HEK293T (cell line): ENCODE data around the gene HMOX1.

Experiments used
- BHLHE40 ChIP-seq: fragments of 450-650 bp; IDR thresholded peaks from 2 replicates; pipeline ENCODE4 v1.6.1; 2016; ENCODE audit warnings: mild to moderate bottlenecking, moderate library complexity, borderline replicate concordance
- FOXK2 ChIP-seq: fragments of 450-650 bp; IDR thresholded peaks from 2 replicates; pipeline ENCODE4 v1.6.1; 2016; ENCODE audit warnings: mild to moderate bottlenecking
- FOXM1 ChIP-seq: fragments of 450-650 bp; IDR thresholded peaks from 2 replicates; pipeline ENCODE4 v1.6.1; 2017; ENCODE audit warnings: mild to moderate bottlenecking, borderline replicate concordance
- HDGF ChIP-seq: fragments of 450-650 bp; IDR thresholded peaks from 2 replicates; pipeline ENCODE4 v1.6.1; 2017; ENCODE audit warnings: antibody characterized with exemption, borderline replicate concordance
- NFRKB ChIP-seq: fragments of 450-650 bp; IDR thresholded peaks from 2 replicates; pipeline ENCODE4 v1.6.1; 2016; ENCODE audit warnings: mild to moderate bottlenecking, moderate library complexity
- SUZ12 ChIP-seq: fragments of 450-650 bp; IDR thresholded peaks from 2 replicates; pipeline ENCODE4 v1.6.1; 2016; ENCODE audit warnings: mild to moderate bottlenecking

DNA sequence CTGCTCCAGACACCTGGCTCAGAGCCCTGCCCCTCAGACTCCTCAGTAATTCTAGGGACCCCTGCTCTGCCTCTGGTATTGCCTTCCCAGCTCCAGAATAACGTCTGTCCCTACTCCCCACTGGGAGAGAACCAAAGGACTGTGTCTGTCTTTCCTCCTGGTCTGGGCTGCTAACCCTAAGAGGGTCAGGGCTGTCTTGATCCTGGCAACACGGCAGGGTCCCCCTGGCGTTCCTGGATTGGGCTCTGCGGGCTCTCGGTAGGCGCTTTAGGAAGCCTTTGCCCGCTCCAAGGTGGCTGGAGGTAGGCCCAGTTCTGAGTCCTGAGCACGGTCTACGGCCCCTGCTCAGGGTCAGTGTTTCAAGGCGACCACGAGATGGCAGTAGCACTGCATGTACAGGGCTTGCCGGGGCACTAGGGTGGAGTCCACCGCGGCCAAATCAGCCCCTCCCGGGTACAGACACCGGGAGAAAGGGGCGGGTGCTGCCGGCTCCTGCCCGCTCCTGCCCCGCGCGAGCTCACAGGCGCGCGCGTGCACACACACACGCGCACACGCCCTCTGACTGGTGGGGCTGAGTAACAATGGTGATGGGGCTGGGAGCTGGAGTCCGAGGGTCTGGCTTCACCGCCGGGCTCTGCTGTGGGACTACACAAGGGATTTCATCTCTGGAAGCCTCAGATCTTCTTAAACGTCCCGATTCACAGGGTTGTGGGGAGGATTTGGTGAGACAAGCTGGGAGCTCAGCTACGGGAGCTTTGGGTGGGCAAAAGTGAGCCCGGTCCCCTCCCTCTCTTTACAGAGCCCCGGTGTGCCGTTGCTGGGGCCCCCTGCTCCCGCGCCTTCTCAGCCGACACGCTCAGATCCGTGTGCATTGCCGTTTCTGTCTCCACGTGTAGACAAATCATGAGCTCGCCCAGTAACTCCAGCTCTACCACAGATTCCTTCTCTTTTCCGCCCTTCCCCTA, 30.1 kb upstream of the HMOX1 start:
- no peak for TF ChIP-seq HDGF
- no peak for TF ChIP-seq FOXM1
- no peak for TF ChIP-seq BHLHE40
- TF ChIP-seq SUZ12, result no peak
- TF ChIP-seq FOXK2, result no peak
- no peak for TF ChIP-seq NFRKB
